ENCODE data around the gene EBF4.

The EBF4 gene

GRCh38 chr20:2739042-2739398 lies 46.4 kb downstream of the EBF4 start:
- in situ Hi-C loops (cut with MboI; ENCODE audit: low sequenced_read_pairs) = no loop called here

- in situ Hi-C loops (cut with MboI; ENCODE audit: low sequenced_read_pairs) = no loop called here
Observed at GRCh38 chr20:2740702-2741101, 48.1 kb downstream of the EBF4 start.

GRCh38 chr20:2741463-2741862 lies 48.9 kb downstream of the EBF4 start:
- in situ Hi-C loops (cut with MboI; ENCODE audit: low sequenced_read_pairs) = no loop called here

DNA sequence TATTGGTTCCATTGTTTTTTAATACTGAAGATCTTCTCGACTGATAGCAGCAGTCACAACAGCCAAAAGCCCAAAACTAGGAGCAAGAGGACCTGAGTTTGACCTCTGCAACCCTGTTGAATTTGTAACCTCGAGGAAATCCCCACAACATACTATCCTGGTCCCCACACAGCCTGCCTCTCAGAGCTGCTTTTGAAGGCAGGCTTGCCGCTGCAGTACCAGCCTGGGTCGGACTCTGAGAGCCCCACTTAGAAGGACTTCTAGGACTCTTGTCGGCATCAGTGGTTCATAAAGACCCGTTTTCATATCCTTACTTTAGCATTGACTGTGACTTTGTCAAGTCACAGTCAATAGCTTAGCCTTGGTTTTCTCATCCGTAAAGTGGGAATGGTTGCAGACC lies 49.3 kb downstream of the EBF4 start:
- in situ Hi-C loops (cut with MboI; ENCODE audit: low sequenced_read_pairs) = no loop called here

DNA sequence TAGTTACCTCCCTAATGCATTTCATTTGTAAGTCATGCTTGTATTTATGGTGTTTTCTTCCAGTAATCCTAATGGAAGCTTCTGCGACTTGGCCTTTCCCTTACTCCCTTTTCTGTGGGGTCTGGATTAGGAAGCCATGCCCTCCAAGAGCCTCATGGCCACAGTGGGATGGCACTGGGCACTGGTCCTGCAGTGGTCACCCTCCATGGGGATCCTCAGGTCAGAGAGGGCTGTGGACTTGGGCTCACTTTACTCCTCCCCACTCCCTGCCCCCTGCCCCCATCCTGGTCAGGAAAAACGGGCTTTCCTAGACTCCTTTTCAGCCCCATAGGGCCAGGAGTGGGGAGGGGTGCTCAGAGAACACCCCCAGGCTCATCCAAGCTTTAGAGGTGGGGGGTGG lies 49.9 kb downstream of the EBF4 start:
- in situ Hi-C loops (cut with MboI; ENCODE audit: low sequenced_read_pairs) = no loop called here

- in situ Hi-C loops (cut with MboI; ENCODE audit: low sequenced_read_pairs) = no loop called here
Observed at GRCh38 chr20:2742934-2743559, 50.5 kb downstream of the EBF4 start.

DNA sequence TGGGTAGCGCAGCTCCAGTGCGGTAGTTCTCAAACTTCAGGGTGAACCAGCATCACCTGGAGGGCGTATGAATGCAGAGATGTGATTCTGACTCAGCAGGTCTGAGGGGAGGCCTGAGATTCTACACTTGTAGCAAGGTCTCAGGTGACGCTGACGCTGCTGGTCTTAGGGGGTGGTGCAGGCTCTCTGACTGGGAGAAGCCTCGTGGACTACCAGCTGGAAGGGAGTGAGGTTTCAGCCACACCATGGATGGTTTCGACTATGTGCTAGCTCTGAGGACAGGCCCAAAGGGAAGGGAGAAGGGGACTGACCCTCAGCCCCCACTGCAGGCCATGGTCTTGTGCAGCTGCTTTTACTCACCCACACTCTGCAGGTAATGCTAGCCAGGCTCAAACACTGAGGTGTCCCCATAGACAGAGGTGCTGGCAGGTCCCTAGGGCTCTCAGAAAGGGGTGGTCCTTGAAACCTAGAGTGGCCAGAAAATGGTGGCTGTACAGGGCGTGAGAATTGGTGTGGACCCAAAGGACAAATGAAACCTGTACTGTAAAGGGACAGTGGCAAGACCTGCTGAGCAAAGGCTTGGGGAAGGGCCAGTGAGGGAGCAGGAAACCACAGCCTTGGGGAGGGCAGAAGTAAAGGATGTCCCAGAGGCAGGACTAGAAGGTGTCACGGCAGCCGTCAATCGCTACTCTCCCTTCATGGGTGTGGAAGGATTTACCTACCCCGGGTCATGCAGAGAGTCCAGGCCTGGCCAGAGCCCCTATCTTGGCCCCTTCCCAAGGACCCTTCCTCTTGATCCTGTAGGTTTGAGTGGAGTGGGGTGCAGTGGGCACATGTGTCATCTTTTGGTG lies 52.7 kb downstream of the EBF4 start:
- in situ Hi-C loops (cut with MboI; ENCODE audit: low sequenced_read_pairs) = no loop called here

DNA sequence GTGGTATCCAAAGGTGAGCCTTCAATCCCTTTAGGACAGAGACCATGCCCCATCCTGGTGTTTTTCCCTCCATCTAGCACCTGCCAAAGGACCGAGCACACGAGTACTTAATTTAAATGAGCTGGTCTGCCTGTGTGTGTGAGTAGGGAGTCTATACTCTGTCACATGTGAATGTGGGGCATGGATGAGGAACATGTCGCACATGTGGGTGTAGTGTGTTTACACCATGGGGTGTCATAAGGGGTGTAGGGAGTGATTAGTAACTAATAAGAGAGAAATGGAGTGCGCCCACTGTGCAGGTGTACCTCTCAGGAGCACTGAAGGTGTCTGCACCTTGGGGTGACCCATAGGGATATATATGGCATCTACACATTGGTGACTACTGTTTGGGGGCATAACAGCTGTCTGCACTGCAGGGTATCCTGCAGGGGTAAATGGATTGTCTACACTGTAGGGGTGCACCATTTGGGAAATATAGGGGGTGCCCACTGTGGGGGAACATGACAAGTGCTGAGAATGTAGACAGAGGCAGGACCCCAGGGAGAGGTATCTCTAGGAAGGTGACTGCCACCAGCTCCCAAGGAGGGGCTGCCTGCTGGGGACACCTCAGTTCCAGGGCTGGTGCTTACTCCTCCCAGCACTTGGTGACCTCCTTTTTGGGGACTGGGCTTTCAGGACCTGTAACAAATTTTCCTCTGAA lies 53.5 kb downstream of the EBF4 start:
- in situ Hi-C loops (cut with MboI; ENCODE audit: low sequenced_read_pairs) = no loop called here

DNA sequence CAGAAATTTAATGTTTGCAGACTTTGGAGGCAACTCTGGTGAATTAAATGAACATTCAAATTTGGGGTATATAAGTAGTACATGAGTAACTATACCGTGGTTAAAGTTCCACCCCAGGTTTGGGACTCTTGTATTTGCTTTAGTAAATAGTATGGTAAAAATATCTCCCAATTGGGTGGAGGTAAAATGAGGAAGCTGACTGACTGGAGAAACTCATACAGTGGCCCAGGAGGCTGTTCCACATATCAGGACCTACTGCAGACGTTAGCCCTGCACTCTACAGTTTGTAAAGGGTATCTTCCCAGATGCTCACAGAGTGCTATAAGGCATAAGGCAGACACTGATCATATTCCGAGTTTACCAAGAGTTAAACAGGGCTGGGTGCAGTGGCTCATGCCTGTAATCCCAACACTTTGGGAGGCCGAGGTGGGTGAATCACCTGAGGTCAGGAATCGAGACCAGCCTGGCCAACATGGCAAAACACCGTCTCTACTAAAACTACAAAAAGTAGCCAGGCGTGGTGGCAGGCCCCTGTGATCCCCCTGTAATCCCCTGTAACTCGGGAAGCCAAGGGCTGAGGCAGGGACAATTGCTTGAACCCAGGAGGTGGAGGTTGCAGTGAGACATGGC lies 54.2 kb downstream of the EBF4 start:
- in situ Hi-C loops (cut with MboI; ENCODE audit: low sequenced_read_pairs) = no loop called here

DNA sequence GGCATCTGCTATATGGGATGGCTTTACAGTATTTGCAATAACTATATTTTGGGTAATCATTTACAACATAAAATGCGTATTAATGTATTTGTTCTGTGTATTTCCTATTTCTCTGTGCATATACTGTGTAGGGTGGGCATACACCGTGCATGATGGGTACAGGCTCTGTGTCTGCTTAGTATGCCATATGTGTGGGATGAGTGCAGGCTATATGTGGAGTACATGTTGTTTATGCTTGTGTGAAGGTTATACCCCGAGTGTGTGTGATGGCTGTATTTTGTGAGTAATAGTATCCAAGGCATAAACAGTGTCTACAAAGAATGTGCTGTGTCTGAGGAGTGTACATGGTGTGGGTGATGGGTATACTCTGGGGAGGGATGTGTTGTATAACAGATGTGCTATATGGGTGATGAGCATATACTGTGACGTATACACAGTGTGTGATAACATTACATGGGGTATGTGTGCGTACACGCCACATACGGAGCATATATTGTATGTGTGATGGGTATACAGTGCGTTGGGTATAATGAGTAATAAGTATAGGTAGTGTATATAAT lies 55.2 kb downstream of the EBF4 start:
- in situ Hi-C loops (cut with MboI; ENCODE audit: low sequenced_read_pairs) = no loop called here

GRCh38 chr20:2748551-2749342 lies 56.2 kb downstream of the EBF4 start:
- in situ Hi-C loops (cut with MboI; ENCODE audit: low sequenced_read_pairs) = no loop called here

DNA sequence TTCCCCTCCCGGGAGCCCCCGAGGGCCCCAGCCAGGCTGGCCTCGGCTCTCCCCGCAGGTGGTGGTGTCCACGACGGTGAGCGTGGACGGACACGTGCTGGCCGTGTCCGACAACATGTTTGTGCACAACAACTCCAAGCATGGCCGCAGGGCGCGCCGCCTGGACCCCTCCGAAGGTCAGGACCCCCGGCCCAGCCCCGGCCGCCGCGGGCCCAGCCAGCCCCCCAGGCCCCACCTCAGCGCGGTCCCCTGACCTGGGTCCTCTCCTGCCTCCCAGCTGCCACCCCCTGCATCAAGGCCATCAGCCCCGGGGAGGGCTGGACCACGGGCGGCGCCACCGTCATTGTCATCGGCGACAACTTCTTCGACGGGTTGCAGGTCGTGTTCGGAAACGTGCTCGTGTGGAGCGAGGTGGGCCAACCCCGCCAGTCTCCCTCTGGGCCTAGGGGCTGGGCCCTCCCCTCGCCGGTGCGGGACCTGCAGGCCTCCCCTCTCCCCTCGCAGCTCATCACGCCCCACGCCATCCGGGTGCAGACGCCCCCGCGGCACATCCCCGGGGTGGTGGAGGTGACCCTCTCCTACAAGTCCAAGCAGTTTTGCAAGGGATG lies 56.9 kb downstream of the EBF4 start:
- in situ Hi-C loops (cut with MboI; ENCODE audit: low sequenced_read_pairs) = no loop called here

GRCh38 chr20:2749951-2750490 lies 57.4 kb downstream of the EBF4 start:
- in situ Hi-C loops (cut with MboI; ENCODE audit: low sequenced_read_pairs) = no loop called here

GRCh38 chr20:2750491-2751251 lies 58.1 kb downstream of the EBF4 start:
- in situ Hi-C loops (cut with MboI; ENCODE audit: low sequenced_read_pairs) = no loop called here

- in situ Hi-C loops (cut with MboI; ENCODE audit: low sequenced_read_pairs) = no loop called here
Observed at GRCh38 chr20:2751347-2751877, 58.8 kb downstream of the EBF4 start.

- in situ Hi-C loops (cut with MboI; ENCODE audit: low sequenced_read_pairs) = no loop called here
Observed at GRCh38 chr20:2751878-2752566, 59.4 kb downstream of the EBF4 start.

GRCh38 chr20:2752567-2753460 lies 60.2 kb downstream of the EBF4 start:
- in situ Hi-C loops (cut with MboI; ENCODE audit: low sequenced_read_pairs) = no loop called here
